HG02610 (cell line): ENCODE results near the gene TAF8.

Experiments used
- ATAC-seq: cut with Tn5 transposase; IDR thresholded peaks from one replicate; pipeline ENCODE4 v1.9.1; 2021; ENCODE audit warnings: mild to moderate bottlenecking, moderate library complexity; ENCODE audit not compliant: unreplicated experiment

Gene TAF8

GRCh38 chr6:42095094-42095493 is 44.8 kb downstream of the TAF8 start:
- no peak for ATAC-seq

DNA sequence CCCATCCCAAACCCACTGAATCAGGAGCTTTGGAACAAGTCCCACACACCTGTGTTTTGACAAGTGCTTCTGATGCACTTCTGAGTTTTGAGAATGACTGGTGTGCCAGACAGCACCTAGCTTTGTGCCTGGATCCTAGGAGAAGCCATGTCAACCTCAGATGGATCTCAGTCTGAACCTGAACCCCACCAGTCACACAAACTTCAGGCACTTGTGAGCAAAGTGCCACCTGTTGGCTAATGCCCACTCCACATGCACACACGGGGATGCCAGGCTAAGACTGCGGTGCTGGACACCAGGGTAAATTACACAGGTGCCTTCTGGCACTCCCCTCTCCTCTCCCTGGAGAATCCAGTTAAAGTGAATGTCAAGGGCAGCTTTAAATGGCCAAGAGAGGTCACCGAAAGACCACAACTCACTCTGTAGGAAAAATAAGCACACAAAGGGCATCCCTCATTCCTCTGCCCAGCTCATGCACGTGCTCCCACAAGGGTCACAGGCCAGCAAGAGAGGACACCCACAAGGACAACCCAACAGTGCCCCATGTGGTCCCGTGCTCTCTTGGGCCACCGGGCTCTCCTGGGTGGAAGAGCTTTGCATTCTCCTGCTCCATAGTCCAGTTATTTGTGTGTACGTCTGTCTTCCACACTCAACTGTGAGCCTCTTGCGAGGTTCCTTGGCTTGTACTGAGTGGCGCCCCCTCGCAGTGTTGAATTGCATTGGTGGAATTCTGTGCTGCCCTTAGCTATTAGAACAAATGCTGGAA is 45.6 kb downstream of the TAF8 start:
- no peak for ATAC-seq

GRCh38 chr6:42099340-42100028 is 49.2 kb downstream of the TAF8 start:
- ATAC-seq = no peak

DNA sequence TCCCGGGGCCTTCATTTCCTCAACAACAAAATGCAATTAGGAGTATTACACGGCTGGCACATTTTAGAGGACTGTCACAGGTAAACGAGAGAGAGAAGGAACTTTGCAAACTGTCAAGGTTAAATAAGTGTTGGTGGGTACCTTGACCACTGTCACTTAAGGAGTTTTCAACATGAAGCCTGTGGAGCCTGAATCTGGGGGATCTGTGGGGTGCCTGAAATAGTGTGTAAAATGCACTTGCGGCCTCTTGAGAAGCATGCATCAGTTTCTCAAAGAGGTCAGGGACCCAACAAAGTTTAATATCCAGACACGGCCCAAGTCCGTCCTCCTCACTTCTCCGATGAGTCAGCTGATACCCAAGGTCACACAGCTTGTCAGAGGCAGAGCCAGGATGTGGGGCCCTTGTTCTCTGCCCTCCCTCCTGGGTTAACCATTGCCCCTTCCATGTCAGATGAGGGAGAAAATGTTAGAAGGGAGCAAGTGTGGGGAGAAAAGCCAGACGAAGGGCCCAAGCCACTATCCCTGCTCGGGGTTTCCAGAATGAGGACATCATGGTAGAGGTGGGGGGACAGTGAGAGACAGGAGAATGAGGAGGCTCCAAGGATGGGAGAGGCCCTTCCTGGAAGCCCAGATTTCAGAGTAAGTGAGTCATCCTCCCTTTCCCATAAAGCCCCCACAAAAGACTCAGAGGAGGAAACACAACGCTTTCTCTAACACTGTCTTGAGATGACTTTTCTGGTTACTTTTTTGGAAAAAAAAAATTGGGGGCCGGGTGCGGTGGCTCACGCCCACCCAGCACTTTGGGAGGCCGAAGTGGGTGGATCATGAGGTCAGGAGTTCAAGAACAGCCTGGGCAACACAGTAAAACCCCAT is 49.9 kb downstream of the TAF8 start:
- ATAC-seq = no peak

DNA sequence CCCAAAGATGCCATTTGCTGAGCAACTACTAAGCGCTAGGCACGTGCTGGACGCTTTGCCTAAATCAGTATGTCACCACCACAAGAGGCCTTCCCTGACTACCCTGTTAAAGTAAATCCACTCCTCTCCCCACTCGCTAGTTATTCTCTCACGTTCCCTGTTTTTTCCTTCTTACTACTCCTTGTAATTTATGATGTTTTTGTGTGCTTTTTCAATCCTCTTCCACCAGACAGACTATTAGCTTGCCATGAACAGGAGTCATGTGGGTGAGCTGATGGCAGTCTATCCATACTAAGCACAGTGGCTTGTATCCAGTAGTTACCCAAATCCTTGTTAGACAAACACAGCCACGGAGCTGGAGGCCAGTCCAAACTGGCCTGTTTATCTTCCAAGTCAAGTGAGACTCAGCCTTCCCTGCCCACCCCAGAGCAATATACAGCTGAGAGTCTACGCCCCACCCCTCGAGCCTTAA is 50.9 kb downstream of the TAF8 start:
- no peak for ATAC-seq

DNA sequence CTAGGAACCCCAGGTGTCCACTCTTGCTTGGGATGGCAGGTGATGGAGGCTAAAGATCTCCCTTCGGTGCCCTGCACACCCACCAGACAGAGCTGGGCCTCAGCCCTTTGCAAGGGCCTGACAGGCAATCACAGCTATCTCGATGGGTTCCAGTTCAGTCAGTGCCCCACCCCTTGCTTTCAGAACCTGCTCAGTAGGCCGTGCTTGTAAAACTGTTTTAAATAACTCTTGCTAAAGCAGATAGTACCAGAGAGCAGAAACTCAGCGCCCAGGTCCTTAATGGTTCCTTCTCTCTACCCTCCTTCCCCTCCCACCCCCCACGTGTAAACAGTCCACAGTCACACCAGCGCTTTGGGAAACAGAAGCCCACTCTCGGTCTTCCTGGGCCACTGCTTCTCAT is 52.9 kb downstream of the TAF8 start:
- ATAC-seq = no peak

DNA sequence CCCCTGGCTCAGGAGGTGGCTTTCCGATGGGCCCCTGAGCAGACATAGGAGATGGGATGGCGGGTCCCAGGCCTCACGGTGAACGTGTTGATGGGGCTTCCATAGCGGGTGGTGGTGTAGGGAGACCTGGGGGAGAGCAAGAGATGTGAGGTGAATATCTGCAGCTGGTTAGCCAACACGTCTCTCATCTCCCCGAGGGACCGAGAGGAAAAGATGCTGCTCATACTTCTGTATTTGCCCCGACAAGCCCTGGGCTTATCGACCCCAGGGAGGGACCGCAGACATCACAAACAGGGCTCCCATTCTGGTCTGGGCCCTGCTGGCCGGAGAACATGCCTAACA is 53.4 kb downstream of the TAF8 start:
- ATAC-seq = no peak

DNA sequence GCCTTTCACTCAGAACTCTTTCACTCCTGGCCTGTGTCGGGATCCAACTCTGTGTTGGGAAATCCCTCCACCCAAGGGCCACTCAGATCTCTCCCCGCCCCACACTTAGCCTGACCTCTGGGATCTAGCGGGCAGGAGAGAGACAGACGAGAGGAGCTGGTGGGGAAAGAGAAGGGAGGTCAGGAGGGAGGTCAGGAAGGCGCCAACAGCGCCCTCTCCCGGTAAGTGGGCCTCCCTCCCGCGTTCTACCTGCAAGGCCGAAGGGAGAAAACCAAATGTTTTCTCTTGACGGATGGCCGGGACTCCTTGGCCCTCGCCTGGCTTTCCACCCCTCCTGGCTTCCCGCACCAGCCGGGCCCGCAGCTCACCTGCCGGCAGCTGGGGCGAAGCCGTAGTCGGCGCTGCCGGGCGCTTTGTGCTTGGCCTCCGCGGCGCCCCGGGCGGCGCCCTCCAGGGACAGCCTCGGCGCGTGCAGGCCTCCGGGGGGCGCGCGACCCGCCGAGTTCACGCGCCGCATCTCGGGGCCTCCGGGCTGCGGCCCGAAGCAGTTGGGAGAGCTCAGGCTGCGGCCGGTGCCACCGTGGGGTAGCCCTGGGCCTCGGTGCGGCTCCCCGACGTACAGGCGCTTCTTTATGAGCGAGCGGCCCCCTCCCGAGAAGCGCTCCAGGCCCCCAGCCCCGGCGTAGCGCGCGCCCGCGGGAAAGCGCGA is 53.9 kb downstream of the TAF8 start:
- no peak for ATAC-seq

- ATAC-seq = no peak
These were observed 54.4 kb downstream of the TAF8 start for GRCh38 chr6:42104804-42105125.

DNA sequence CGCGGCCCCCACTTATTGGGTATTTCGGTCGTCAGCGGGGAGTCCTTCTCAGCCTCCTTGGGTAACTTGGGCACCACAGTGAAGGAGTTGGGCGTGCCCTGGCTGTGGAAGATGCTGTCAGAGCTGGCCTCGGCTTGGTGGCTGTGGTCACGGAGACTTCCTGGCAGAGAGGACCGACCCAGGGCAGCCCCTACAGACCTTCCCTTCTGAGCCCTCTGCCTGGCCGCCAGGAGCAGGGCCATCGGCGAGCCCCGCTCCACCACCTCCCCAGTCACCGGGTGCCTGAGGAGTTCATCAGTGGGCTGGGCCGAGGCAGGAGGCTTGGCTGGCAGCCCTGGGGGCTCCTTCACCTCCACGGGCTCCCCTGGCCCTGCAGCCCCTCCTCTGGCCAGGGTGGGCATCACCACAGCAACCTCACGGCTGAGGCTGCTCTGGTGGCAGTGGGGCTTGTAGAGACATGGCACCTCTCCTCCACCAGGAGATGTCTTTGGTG is 54.9 kb downstream of the TAF8 start:
- no peak for ATAC-seq

- no peak for ATAC-seq
These were observed 55.4 kb downstream of the TAF8 start for GRCh38 chr6:42105709-42106108.

GRCh38 chr6:42106112-42107023 is 56.0 kb downstream of the TAF8 start:
- no peak for ATAC-seq

GRCh38 chr6:42108071-42108470 is 57.7 kb downstream of the TAF8 start:
- ATAC-seq = no peak

GRCh38 chr6:42110683-42111082 is 60.4 kb downstream of the TAF8 start:
- ATAC-seq = no peak

- no peak for ATAC-seq
These were observed 62.0 kb downstream of the TAF8 start for GRCh38 chr6:42112351-42112750.

DNA sequence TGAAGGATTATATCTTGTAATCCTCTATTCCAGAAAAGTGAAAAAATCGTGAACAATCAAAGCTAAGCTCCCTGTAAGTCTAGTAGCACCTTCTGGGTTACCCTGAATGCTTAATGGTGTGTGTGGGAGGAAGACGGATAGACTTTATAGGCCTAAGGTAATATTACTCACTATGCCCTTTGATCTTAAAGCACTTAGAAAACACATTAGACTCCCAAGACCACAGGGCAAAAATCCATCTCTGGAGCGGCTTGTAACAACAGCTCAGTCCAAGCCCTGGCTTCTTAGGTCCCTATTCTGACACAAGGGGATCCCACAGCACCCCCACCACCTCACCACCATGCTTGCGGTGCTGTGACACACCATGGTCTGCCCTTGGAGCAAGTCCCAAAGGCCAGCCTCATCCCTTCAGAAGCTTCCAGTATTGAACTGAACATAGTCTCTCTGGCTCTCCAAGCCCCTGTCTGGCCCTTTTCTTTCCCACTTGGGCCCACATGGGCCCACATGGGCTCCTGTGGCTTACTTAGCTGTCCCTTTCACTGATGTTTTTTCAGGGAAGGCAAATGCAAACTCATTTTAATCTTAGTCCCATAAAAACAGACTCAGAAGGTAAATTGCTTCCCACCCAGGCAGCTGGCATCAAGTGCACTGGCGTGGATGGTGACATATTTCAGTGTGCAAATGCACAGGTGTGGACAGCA is 63.8 kb downstream of the TAF8 start:
- no peak for ATAC-seq

DNA sequence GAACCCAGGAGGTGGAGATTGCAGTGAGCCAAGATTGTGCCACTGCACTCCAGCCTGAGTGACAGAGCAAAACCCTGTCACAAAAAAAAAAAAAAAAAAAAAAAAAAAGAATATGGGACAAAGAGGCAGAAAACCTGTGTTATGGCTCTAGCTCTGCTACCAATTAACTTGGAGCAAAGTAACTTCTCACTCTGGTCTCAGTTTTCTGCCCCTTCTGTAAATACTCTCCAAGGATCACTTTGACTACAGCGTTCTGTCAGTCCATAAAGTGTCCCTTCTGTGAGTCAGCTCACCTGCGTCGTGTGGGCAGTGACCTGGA is 67.5 kb downstream of the TAF8 start:
- no peak for ATAC-seq

- no peak for ATAC-seq
These were observed 68.1 kb downstream of the TAF8 start for GRCh38 chr6:42118162-42119001.
